CD14-positive monocyte (primary cell): ENCODE measurements around the gene PKMYT1. TPM values are rescaled to one million over a fixed set of nuclear protein-coding genes. Genes with fewer than 3 reads are reported as not detected.
A peak's percentile ranks its signal among the peaks of the same experiment; 100 is the strongest.

ENCODE experiments used
- DNase-seq, 3 donors: peaks; one replicate each; pipeline ENCODE4 v3.0.0-alpha.2; 2011 to 2022
- H2AFZ ChIP-seq: 2 replicates; pipeline ENCODE4 v1.6.0; 2012; ENCODE audit warnings: mild to moderate bottlenecking, low read depth, low read length, inconsistent platforms; ENCODE audit not compliant: insufficient read depth, poor library complexity, severe bottlenecking
- H3K27ac ChIP-seq, 2 donors: 1 replicate in 1 of 2; 2 replicates in 1 of 2; pipeline ENCODE4 v1.5.1; 2012 to 2013; ENCODE audit warnings: low read length in 2 of 2, control low read depth in 1 of 2, inconsistent platforms in 1 of 2, low read depth in 1 of 2, mild to moderate bottlenecking in 1 of 2
- H3K27me3 ChIP-seq, 2 donors: one replicate each; pipeline versions ENCODE4 v1.6.0 to v1.6.1; 2011 to 2013; ENCODE audit warnings: low read length in 2 of 2; ENCODE audit not compliant: control insufficient read depth in 2 of 2, insufficient read depth in 2 of 2
- H3K36me3 ChIP-seq, 2 donors: replicated peaks in 1 of 2; 1 replicate in 1 of 2; 2 replicates in 1 of 2; pipeline versions ENCODE4 v1.5.1 to v1.6.1; 2012 to 2013; ENCODE audit warnings: low read length in 2 of 2, control low read depth in 1 of 2, inconsistent platforms in 1 of 2, mild to moderate bottlenecking in 1 of 2; ENCODE audit not compliant: insufficient read depth in 2 of 2, control insufficient read depth in 1 of 2
- H3K4me1 ChIP-seq, 2 donors: 1 replicate in 1 of 2; 2 replicates in 1 of 2; pipeline versions ENCODE4 v1.5.1 to v1.6.1; 2012 to 2013; ENCODE audit warnings: low read length in 2 of 2, control low read depth in 1 of 2, inconsistent platforms in 1 of 2, mild to moderate bottlenecking in 1 of 2, moderate library complexity in 1 of 2; ENCODE audit not compliant: insufficient read depth in 2 of 2, control insufficient read depth in 1 of 2
- H3K4me2 ChIP-seq: replicated peaks from 2 replicates; pipeline ENCODE3; 2012; ENCODE audit warnings: low read length, moderate library complexity, mild to moderate bottlenecking; ENCODE audit not compliant: poor library complexity, severe bottlenecking; ENCODE audit errors: extremely low read depth
- H3K4me3 ChIP-seq, 3 experiments: fragments of 200-600 bp in 1 of 3; sonication (generic) in 1 of 3; replicated peaks in 1 of 3; 1 replicate in 2 of 3; 2 replicates in 1 of 3; pipeline ENCODE4 v1.5.1; 2011 to 2013; ENCODE audit warnings: low read length in 3 of 3, mild to moderate bottlenecking in 3 of 3, control low read depth in 2 of 3, low read depth in 2 of 3, inconsistent platforms in 1 of 3, moderate library complexity in 1 of 3
- H3K79me2 ChIP-seq: 2 replicates; pipeline ENCODE4 v1.6.0; 2012; ENCODE audit warnings: mild to moderate bottlenecking, control low read depth, inconsistent platforms, low read length, moderate library complexity; ENCODE audit not compliant: insufficient read depth
- H3K9ac ChIP-seq: 2 replicates; pipeline ENCODE4 v1.6.0; 2017; ENCODE audit warnings: low read length, mild to moderate bottlenecking; ENCODE audit not compliant: insufficient read depth, poor library complexity, severe bottlenecking
- H3K9me3 ChIP-seq, 2 donors: replicated peaks in 1 of 2; 1 replicate in 1 of 2; 2 replicates in 1 of 2; pipeline versions ENCODE4 v1.5.1 to v1.6.1; 2012 to 2013; ENCODE audit warnings: low read length in 2 of 2, control low read depth in 1 of 2; ENCODE audit not compliant: control insufficient read depth in 1 of 2, insufficient read depth in 1 of 2
- H4K20me1 ChIP-seq: 2 replicates; pipeline ENCODE4 v1.6.0; 2012; ENCODE audit warnings: mild to moderate bottlenecking, low read length, control low read depth, moderate library complexity; ENCODE audit not compliant: insufficient read depth
- H3K27ac Mint-ChIP-seq, 7 donors: one replicate each; pipeline ENCODE4 v1.8.0; 2020; ENCODE audit warnings: mild to moderate bottlenecking in 7 of 7, mixed read lengths in 7 of 7, moderate library complexity in 6 of 7, inconsistent platforms in 2 of 7
- H3K27me3 Mint-ChIP-seq, 3 donors: one replicate each; pipeline ENCODE4 v1.8.0; 2021 to 2022; ENCODE audit warnings: low read depth in 3 of 3, mild to moderate bottlenecking in 3 of 3, mixed read lengths in 3 of 3, moderate library complexity in 3 of 3, inconsistent platforms in 1 of 3
- H3K36me3 Mint-ChIP-seq, 2 donors: one replicate each; pipeline ENCODE4 v1.8.0; 2020; ENCODE audit warnings: mixed read lengths in 2 of 2, inconsistent platforms in 1 of 2, mild to moderate bottlenecking in 1 of 2
- H3K4me1 Mint-ChIP-seq: one replicate; pipeline ENCODE4 v1.8.0; 2020; ENCODE audit warnings: mild to moderate bottlenecking, mixed read lengths
- H3K4me3 Mint-ChIP-seq, 2 donors: one replicate each; pipeline ENCODE4 v1.8.0; 2020; ENCODE audit warnings: mild to moderate bottlenecking in 2 of 2, mixed read lengths in 2 of 2, moderate library complexity in 1 of 2
- H3K9me3 Mint-ChIP-seq, 7 donors: one replicate each; pipeline ENCODE4 v1.8.0; 2020 to 2022; ENCODE audit warnings: mixed read lengths in 7 of 7, mild to moderate bottlenecking in 6 of 7, moderate library complexity in 6 of 7, inconsistent platforms in 2 of 7
- CTCF ChIP-seq: fragments of 200-600 bp; IDR thresholded peaks from one replicate; pipeline ENCODE4 v1.8.0; 2022; ENCODE audit warnings: antibody characterized with exemption, mild to moderate bottlenecking
- WGBS: methylation state at CpG from one replicate; pipeline ENCODE4 v1.1.5; 2013; ENCODE audit warnings: missing lambda C conversion rate; ENCODE audit not compliant: insufficient coverage; 5-methylcytosine and 5-hydroxymethylcytosine counted together
- intact Hi-C, 2 donors: fragments of 100-400 bp; cut with micrococcal nuclease; formaldehyde crosslinking; loops; one replicate each; pipeline versions ENCODE4 v1.15.0 to v1.15.1; 2023
- polyA plus RNA-seq, 3 donors: library from polyadenylated mRNA; depleted of rRNA in 1 of 3; unstranded in 2 of 3; stranded (reverse) in 1 of 3; fragments of 300-500 nt in 2 of 3; fragments of >200 nt in 1 of 3; fragmentation: Illumina TruSeq in 2 of 3; gene quantifications; 1 replicate in 2 of 3; 2 replicates in 1 of 3; pipeline ENCODE4 v1.2.3, GENCODE V29; 2012 to 2021

The PKMYT1 gene
- polyA plus RNA-seq, 3 donors = 0.39 to 3.2 (median 3.0) TPM

DNA sequence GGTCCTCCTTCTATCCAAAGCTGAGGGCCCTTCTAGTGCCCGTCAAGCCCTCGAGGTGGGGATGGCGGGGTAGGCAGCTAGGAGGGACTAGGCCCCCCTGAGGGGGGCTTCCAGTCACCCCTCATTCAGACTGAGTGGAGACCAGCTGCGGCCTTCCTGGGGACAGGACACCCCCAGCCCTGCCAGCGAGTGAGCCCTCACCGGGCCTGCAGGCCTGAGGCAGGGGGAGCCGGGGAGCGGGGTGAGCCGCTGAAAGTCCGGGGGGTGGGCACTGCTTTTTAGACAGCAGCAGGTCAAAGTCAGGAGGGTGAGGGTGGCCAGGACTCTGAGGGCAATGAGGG lies 24.8 kb downstream of the PKMYT1 start:
- peak overlapping the region; percentile 81 for H2AFZ ChIP-seq
- no peaks in the 10 kb centered on the region for H3K36me3 ChIP-seq
- no peak for TF ChIP-seq CTCF
- Mint-ChIP-seq H3K9me3 (peaks cover 0 to 2% (median 0%) of the 10 kb centered on the region in 7 donors), H3K27ac (no peak overlapping the region), H3K4me3 (no peak overlapping the region), H3K27me3 (peaks cover 4 to 22% (median 16%) of the 10 kb centered on the region in 3 donors), H3K36me3 (no peaks in the 10 kb centered on the region), H3K4me1 (peaks cover 12% of the 10 kb centered on the region)
- peak overlapping the region; percentile 15 for H3K9ac ChIP-seq
- peaks cover 0 to under 1% of the 10 kb centered on the region in 2 donors for H3K27me3 ChIP-seq
- no peaks in the 10 kb centered on the region for H4K20me1 ChIP-seq
- no peak overlapping the region for H3K27ac ChIP-seq
- H3K4me2 ChIP-seq = peak overlapping the region; percentile 54
- no peak overlapping the region for H3K4me3 ChIP-seq
- no peak for DNase-seq
- no peaks in the 10 kb centered on the region for H3K9me3 ChIP-seq
- peaks cover 13 to 15% of the 10 kb centered on the region in 2 donors for H3K4me1 ChIP-seq
- 10% methylated on average over 4 of the region's 10 CpGs for WGBS
- intact Hi-C loops = no loop called here
- no peaks in the 10 kb centered on the region for H3K79me2 ChIP-seq

DNA sequence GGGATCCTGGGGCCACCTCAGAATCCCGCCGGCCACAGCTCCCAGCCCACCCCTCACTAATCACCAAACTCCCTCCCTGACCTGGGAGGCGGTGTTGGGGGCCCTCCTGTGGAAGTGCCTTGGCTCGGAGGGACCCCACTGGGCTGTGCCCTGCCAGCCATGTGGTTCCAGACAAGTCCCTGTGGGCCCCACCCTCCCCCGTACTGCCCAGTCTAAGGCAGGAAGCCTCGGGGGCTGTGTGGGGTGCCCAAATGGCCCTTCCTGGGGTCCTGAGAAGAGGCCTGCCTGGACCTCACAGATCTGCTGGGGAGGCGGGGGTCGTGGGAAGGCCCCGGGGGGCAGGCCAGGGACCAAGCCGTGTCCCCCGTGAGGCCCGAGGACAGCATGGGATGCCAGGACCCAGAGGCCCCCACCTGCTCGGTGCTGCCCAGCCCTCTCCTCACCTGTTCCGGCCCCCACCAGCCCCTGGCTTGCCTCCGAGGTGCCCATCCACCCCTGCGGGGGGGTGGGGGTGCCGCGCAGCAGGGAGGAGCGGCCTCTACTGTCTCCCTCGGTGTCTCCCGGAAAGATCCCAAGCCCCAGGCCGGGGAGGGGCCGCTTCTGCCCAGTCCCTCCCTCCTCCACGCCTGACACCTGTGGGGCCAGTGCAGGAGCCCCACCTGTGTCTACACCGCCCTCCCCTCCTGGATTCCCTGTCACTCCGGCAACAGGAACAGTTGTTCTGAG lies 25.4 kb downstream of the PKMYT1 start:
- peak overlapping the region; percentile 81 for H2AFZ ChIP-seq
- H3K27me3 ChIP-seq = no peaks in the 10 kb centered on the region
- peaks cover 13 to 15% of the 10 kb centered on the region in 2 donors for H3K4me1 ChIP-seq
- H3K9me3 ChIP-seq = no peaks in the 10 kb centered on the region
- no peaks in the 10 kb centered on the region for H3K36me3 Mint-ChIP-seq
- WGBS = 77% methylated on average over 19 of the region's 26 CpGs
- H3K4me2 ChIP-seq = no peak overlapping the region
- peaks cover 0 to 2% (median 0%) of the 10 kb centered on the region in 7 donors for H3K9me3 Mint-ChIP-seq
- H4K20me1 ChIP-seq = no peaks in the 10 kb centered on the region
- no peak overlapping the region for H3K27ac ChIP-seq
- H3K9ac ChIP-seq = peak overlapping the region; percentile 15
- DNase-seq = no peak
- H3K4me3 Mint-ChIP-seq = no peak overlapping the region
- peaks cover 0 to 2% of the 10 kb centered on the region in 2 donors for H3K36me3 ChIP-seq
- no peak overlapping the region for H3K27ac Mint-ChIP-seq
- no peak for TF ChIP-seq CTCF
- H3K4me1 Mint-ChIP-seq = peaks cover 12% of the 10 kb centered on the region
- peaks cover 2 to 16% (median 11%) of the 10 kb centered on the region in 3 donors for H3K27me3 Mint-ChIP-seq
- H3K4me3 ChIP-seq = no peak overlapping the region
- no peaks in the 10 kb centered on the region for H3K79me2 ChIP-seq
- intact Hi-C loops = no loop called here
